Measurements from ENCODE around the gene SBK1.
"Not testable (repeated sequence)": the region's sequence is repeated elsewhere in the genome, so short reads cannot be mapped to it uniquely, and the experiment has no call there.

The SBK1 gene

GRCh38 chr16:28362600-28362999, 70.3 kb downstream of the SBK1 start:
- H3K9ac ChIP-seq (ENCODE audit: insufficient read length, low read depth); H3K36me3 ChIP-seq (ENCODE audit: insufficient read depth, insufficient read length, low read length); H3K4me1 ChIP-seq (ENCODE audit: insufficient read depth, insufficient read length); H3K27me3 ChIP-seq (ENCODE audit: insufficient read depth, insufficient read length); H3K4me3 ChIP-seq (ENCODE audit: insufficient read length, low read depth); DNase-seq (ENCODE audit: low read depth, low spot score); H3K9me3 ChIP-seq (ENCODE audit: insufficient read depth, low read length): not testable (repeated sequence)

DNA sequence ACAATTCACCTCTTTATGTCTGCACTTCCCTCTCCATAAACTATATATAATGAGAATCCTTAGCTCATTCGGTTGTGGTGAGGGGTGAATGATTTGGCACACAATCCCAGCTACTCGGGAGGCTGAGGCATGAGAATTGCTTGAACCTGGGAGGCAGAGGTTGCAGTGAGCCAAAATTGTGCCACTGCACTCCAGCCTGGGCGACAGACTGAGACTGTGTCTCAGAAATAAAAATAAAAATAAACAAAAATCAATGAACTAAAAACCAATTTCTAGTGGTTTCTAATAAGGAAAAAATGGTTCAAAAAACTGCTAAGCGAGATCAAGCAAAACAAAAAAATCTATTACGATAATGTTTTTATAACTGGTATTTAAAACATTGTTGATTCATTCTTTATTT, 71.1 kb downstream of the SBK1 start, which contains the start of gene NPIPB6:
Gene NPIPB6 (minus strand): TSS at position 101 of the 400 bp plus-strand sequence. CDS start 686 bp downstream, outside the sequence.
- not testable (repeated sequence) for H3K36me3 ChIP-seq (ENCODE audit: insufficient read depth, insufficient read length, low read length); DNase-seq (ENCODE audit: low read depth, low spot score); H3K9me3 ChIP-seq (ENCODE audit: insufficient read depth, low read length); H3K9ac ChIP-seq (ENCODE audit: insufficient read length, low read depth); H3K4me1 ChIP-seq (ENCODE audit: insufficient read depth, insufficient read length); H3K4me3 ChIP-seq (ENCODE audit: insufficient read length, low read depth); H3K27me3 ChIP-seq (ENCODE audit: insufficient read depth, insufficient read length)

DNA sequence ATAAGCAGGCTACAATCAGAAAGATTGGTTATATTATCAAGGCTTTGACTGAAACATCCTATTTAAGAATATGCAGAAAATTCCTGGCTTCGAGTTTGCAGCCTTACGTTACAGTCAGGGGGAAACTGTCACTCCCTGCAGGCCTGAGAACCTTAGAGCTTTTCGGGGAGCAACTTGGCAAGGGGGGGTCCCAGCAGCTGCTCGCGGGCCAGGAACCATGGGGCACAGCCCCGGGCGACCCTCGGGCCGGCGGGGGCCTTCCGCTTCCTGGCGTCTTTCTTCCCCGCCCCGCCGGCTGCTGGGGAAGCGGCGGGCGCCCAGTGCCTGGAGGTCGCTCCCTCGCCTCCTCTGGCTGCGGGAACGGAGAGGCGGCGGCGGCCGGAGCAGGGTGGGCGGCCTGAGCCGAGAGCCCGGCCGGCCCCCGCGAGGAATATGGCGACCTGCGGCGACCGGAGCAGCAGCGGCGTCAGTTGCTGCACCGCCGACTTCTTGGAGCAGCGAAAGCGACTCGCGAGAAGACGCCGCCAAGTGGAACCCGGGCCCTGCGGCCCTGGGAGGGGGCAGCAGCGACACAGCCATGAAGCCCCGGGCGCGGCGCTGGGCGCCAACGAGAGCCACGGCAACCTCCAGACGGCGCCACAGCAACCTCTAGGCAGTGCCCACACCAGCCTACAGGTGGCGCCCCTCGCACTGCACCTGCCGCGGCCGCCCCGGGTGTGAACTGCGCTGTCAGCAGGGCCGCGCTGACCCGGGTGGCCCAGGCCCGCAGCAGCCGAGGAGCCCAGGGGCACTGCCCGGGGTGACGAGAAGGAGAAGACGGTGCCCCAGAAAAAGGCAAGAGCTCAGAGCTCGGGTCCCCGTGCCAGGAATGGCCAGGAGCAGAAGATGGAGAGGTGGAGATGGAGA, 72.2 kb downstream of the SBK1 start:
- H3K4me3 ChIP-seq (ENCODE audit: insufficient read length, low read depth); H3K27me3 ChIP-seq (ENCODE audit: insufficient read depth, insufficient read length); H3K9ac ChIP-seq (ENCODE audit: insufficient read length, low read depth); H3K36me3 ChIP-seq (ENCODE audit: insufficient read depth, insufficient read length, low read length); H3K9me3 ChIP-seq (ENCODE audit: insufficient read depth, low read length); DNase-seq (ENCODE audit: low read depth, low spot score); H3K4me1 ChIP-seq (ENCODE audit: insufficient read depth, insufficient read length): not testable (repeated sequence)

GRCh38 chr16:28367926-28368325, 75.6 kb downstream of the SBK1 start:
- not testable (repeated sequence) for H3K27me3 ChIP-seq (ENCODE audit: insufficient read depth, insufficient read length); DNase-seq (ENCODE audit: low read depth, low spot score); H3K9ac ChIP-seq (ENCODE audit: insufficient read length, low read depth); H3K36me3 ChIP-seq (ENCODE audit: insufficient read depth, insufficient read length, low read length); H3K4me3 ChIP-seq (ENCODE audit: insufficient read length, low read depth); H3K9me3 ChIP-seq (ENCODE audit: insufficient read depth, low read length); H3K4me1 ChIP-seq (ENCODE audit: insufficient read depth, insufficient read length)

Measured in NT2/D1 (cell line).